Renal cortex interstitium (tissue), 11 donors: ENCODE results near the gene RNU6-7. TPM values are rescaled to one million over a fixed set of nuclear protein-coding genes. Genes with fewer than 3 reads are reported as not detected.

Experiments used
- DNase-seq, 11 donors: peaks; one replicate each; pipeline ENCODE4 v3.0.0-alpha.2; 2013; ENCODE audit warnings: low read depth in 9 of 11, low spot score in 4 of 11; ENCODE audit errors: extremely low read depth in 1 of 11
- polyA plus RNA-seq, 3 donors: library from polyadenylated mRNA; unstranded; fragments of 120-200 nt; gene quantifications; one replicate each; pipeline ENCODE4 v1.2.1, GENCODE V29; 2013; ENCODE audit not compliant: insufficient read length in 3 of 3

Gene RNU6-7
- polyA plus RNA-seq, 3 donors: not detected

DNA sequence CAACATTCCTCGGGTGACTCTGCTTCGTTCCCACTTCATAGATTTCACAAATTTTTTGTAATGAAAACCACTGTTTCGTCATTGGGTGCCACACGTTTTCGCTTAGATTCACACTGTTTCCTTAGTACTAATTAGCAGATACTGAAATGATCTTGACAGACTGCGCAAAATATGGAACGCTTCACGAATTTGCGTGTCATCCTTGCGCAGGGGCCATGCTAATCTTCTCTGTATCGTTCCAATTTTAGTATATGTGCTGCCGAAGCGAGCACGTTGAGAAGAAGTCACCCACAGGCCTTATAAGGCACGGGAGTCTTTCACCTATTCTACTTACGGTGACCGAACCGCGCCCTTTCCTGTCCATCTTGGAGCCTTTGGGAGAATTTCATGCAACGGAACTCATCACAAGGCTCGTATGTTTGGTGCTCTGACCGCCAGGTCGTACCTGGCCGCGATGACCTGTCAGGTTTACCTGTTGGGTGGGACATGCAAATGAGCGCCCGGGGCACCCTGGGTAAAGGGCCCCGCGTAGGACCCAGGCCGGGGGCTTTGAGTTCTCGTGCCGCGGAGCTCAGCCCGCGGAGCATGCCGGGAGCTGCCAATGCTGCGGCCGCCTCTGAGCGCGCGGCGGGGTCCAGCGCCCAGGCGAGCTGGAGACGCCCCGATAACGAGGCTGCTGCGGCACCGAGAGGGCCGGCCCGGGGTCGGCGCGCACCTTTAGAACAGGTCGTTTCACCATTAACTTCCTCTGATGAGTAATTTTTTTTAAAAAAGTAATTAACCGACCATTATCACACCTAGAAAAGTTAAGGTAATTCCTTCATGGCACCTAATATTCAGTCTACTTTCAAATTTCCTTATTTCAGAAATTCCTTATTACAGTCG, 1.4 kb downstream of the RNU6-7 start, which contains the start of gene RNU6-8:
Gene RNU6-8 (minus strand): TSS at position 272 of the 885 bp plus-strand sequence.
- peak; percentile 76 to 93 (median 88) for DNase-seq

DNA sequence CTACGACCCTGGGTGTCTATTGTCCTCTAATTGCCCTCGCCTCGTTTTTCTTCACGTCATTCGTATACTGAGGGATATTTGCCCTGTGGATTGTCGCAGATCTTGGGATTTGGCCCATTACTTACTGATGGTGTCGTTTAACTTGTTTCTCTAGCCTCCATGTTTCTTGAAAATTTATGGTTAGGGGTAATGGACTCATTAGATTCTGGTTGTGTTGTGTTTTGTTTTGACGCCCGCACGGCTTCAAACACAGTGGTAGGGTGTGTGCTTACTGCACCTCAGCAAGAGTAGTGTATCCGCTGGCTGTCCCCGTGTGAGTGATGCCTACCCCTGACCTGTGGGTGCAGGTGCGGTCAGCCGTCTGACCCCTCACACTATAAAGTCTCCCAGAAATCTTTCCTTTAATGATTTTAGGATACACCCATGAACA, 2.1 kb downstream of the RNU6-7 start:
- peak in 4 of 11 donors; percentile 9 to 29 (median 22) for DNase-seq

DNA sequence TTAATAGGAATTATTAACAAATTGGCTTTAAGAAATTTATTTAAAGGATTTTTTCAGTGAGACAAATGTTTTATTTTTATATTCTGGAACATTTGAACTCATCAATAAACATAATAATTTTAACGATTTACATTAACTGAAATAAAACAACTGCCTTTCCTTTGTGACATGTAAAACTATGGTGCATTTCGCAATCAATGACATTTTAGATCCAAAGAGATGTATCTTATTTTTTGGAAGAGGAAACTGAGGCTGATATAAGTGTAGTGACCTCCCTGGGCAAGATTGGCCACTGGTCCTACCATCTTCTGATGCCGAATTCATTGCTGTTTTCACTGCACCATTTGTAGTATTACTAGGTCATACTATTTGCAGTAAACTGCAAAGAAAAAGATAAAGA, 3.7 kb downstream of the RNU6-7 start:
- DNase-seq: no peak

DNA sequence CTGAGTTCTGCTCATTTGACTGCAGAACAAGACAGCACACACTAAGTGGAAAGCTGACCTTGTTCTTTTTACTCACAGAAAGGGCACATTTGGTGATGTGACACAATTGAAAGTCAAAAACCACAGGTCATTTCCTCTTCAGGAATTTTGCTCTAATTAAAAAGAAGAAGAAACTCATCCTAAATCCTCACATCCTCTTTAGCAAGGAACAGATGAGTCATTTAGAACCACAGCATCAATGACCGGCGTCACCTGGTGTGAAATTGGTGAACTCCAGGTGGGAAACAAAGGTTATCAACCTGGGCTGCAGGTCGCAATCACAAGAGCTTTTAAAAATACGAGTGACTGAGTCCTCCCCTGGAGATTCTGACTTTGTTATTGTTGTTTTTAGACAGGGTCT, 4.1 kb downstream of the RNU6-7 start:
- no peak for DNase-seq

DNA sequence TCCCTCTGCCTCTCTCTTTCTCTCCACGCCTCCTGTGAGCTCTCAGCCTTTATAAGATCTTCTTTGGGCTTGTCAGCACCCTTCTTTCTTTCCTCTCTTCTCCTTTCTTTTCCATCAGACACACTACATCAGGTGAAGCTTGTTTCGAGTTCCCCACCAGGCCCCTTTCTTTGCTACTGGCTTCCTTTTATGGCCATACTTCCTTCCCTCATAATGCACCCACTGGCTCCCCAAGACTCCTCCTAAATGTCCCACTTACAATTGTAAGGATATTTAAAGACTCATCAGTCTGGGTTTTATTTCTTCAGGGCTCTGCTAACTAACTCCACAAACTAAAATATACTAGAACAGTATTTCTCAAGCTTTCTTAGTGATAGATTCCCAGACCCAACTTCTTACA, 4.7 kb downstream of the RNU6-7 start:
- no peak for DNase-seq

DNA sequence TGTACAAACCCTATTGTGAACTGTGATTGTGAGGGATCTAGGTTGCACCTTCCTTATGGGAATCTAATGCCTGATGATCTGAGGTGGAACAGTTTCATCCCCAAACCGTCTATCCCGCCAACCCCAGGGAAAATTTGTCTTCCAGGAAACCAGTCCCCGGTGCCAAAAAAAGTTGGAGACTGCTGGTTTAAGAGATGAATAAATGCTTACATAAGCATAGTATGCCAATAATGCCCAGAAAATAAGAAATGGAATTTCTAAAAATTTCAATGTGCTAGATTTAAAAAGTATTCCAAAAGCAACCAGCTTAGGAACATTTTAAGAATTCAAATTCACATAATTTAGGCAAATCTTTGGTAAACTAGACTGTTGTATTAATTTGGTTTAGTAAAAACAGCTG, 6.6 kb downstream of the RNU6-7 start:
- no peak for DNase-seq

DNA sequence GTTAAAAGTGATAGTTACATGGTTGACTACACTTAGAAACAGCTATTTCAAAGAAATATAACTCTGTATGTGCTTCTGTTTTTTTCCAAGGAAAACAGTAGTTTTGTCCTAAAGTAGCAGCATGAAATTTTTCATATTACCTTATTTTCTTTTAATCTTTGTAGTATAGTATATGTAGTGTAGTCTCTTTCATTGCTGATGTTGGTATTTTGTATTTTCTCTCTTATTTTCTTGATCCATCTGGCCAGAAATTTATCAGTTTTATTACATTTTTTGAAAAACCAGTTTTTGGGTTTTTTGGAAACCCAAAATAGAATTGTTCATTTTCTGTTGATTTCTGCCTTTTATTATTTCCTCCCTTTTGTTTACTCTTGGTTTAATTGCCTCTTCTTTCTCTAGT, 7.6 kb downstream of the RNU6-7 start:
- DNase-seq: no peak

DNA sequence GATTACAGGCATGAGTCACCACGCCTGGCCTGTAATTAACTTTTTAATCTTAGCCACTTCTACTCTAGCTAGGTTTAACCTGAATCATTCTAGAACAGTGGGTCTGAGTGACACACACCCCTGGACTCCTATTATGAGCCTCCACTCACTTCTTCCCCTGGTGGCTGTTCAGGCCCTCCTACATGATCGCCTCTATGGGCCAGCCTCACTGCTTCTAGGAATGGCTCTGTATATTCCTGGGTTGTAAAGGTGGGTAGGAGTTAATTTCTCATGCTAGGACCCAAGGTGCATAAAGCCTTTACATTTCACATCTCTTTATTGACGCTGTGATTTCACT, 9.2 kb downstream of the RNU6-7 start:
- DNase-seq: no peak

DNA sequence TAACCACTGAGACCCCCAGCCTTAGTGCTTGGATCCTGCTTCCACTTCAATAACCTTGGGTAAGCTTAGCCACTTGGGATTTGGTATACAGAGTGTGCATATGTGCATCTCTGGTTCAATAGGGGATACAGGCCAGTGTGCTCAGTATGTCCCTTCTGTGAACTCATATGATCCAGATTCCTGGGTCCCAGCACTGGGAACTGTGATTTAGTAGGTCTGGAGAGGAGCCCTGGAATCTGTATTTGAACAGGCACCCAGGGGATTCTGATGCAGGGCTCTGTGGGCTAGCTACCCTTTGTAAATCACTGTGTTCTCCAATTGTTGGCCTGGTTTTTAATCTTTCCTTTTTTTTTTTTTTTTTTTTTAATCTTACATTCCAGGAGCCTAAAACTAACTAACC, 11.0 kb downstream of the RNU6-7 start:
- DNase-seq: no peak

DNA sequence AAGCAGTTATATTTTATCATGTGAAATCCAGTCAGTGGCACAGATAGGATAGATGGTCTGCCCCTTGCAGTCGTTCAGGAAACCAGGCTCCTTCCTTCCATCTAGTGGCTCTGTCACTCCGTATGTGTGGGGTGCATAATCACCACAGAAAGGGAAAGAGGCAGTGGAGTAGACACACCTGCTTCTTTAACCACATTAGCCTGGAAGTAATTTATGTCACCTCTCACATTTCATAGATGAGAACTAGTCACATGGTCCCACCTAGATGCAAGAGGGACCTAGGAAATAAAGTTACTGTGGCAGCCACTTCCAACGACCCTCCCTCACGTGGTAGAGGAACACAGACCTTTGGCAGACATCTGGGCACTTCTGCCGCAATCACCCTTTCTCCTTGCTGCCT, 15.5 kb downstream of the RNU6-7 start:
- DNase-seq: no peak

DNA sequence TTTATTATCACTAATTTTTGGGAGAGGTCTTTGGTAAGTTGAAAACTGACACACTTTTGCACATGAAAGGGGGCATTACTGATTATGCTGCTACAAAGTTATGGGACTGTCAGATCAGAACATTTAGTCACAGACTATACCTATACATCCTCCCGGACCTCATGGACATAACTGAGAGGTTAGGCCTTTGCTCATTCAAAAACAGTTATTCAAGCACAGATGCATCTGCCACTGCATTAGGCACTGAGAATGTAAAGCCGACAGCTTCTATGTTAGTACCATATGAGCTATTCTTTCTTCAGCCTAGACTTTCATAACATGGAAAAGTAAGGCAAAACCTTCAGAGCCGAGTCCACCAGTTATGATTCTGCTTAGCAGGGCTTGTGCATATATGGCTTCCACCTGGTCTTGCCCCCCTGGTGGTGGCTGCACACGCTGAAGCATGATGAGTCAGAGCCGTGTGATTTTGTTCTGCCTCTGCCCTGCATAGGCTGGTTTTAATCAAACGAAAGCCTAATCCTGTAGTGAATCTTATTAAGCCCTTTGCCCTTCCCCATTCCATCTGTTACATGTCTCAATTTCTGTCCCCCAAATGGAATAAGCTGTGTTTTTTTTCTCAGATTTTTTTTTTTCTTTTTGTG, 23.0 kb downstream of the RNU6-7 start:
- no peak for DNase-seq

DNA sequence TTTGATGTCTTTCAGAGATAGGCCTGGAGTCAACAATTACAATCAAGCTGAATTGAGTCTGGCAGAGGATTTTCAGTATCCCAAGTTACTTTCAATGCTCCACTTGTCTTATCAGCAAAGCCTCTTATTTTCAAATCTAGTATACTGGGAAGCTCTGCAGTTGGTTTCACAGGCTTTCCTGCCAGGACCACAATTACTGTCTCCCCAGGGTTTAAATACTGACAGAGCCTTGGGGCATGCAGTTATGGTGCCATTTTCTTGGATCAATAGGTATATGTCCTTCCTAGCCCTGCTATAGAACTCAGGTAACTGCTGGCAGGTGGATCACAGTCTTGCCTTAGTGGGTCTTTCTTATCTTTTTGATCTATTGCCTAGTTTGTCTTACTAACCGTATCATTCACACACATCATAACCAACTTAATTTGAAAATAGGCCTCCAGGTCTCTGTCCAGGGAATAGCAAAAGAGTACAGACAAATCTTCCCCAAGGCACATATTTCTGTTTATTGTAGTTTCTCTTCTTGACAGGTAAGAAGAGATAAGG, 23.6 kb downstream of the RNU6-7 start:
- DNase-seq: no peak

DNA sequence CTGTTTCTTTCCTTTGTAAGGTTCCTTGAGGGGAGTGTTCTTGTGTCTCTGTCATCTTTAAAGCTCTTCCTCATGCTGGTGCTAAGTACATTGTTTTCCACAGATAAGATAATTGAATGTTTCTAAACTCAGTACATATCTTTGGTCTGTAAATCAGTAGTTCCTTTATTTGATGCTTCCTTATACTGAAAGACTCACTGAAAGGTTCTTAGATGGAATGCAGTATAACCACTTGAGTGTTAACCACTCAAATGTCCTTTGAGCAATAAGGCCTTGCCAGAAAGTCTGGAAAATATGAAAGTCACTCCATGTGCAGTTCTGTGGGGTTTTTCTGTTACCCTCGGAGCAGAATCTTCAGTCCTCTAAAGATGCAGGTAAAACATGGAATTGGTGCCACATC, 24.2 kb downstream of the RNU6-7 start:
- no peak for DNase-seq

DNA sequence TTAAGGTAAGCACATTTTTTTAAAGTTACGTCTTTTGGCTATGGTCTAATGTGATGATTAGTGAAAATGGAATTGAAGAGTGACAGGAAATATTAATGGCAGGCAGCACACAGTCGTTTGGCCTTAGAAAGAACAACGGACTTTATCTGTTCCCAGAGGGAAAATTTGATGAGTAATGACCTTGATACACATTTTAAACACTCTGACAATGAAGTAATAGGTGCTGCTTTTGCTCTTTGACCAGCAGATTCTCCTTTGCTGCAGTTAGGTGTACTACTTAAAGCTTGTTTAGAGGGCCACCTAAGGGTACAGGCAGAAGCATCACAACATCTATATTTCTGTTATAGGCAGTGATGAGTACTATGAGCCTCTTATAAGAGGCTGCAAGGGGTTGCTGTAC, 28.3 kb downstream of the RNU6-7 start:
- no peak for DNase-seq

DNA sequence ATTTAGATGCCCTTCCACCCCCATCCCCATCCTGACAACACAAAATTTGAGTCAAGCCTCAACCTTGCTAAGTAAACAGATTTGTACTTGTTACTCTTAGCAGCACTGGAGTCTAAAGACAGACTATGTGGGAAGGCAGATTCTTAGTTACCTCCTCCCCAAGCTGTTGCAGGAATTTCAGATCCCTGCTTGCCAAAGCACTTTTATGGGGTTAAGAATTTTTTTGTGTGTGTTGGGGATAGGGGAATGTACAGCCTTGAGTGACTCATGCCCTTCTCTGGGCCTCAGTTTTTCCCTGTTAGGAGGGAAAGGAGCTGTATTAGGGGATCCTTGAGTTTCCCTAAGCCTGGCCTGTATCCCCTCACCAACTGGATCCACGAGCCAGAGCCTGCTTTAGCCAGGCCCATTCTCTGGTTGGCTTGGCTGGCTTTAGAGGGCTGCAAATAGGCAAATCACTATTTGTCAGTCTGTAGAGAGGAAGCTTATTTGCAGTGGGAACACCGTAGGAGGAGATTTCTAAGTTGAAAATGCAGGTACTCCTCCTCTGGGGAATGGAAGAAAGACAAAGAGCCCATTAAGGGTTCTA, 28.9 kb downstream of the RNU6-7 start:
- no peak for DNase-seq

DNA sequence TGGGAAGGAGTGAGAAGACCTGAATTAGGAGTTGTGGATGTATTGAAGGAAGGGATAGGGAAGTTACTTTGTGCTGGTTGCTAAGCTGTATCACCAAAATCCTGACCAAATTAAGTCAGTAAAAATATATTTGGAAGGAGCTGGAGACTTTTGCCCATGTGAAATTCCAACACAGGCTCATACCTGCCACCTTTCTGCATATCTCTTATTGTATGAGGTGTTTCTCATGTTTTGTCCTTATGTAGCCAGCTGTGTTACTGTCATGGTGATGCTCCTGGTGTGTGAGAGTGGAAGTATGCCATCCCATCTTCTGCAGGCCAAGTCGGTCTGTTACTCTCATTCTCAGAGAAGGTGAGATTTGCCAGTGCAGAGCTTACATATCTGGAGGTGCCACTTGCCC, 30.6 kb downstream of the RNU6-7 start:
- no peak for DNase-seq

DNA sequence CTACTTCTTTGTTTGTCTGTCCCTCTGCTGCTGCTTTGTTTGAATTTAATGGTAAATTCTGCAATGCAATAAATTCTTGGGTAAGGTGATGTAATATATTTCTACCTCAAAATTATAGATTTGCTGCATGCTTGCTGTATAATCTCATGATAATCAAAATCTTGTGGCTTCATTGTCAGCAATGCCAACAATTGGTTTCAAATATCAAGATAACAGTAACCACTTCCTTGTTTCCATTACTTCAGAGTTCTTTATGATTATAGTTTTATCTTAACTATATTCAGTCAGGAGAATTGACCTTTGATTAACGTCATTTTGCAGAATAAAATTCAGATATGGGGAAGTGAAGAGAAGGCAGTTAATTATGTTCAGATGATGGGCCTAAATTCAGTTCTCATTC, 31.4 kb downstream of the RNU6-7 start:
- no peak for DNase-seq

DNA sequence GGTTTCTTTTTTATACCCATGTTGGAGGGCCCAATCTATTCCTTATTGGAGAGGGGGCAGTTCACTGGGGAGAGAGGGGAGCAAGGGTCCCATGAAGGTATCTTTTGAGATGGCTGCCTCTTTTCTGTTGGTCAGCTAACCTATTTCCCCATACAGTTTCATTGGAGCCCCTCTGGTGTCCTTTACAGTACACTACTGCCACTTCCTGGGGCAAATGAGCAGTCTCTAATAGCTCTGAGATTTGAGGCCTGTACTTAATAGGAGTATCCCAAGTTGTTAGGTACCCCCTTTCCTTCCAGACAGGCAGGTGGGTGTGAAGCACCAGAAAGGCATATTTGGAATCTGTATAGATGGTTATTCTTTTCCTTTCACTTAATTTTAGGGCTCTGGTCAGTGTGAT, 42.6 kb downstream of the RNU6-7 start:
- no peak for DNase-seq

DNA sequence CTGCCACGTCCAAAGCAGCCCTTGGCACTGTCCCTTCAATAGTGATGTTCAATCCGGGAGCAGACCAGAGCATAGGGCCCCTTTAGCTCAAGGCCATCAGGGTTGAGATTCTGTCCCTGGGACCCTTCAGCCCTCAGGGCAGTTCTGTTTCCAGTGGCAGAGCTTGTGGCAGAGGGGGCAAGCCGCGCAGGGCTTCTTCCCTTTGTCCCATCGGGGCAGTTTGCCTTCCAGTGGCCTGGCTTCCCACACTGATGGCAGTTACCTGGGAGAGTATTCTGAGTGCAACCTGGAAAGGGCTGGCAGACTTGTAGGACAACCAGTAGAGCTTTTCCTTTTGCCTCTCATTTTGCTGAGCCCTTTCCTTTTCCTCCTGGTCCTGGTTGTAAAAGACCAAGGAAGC, 44.9 kb downstream of the RNU6-7 start:
- DNase-seq: no peak

DNA sequence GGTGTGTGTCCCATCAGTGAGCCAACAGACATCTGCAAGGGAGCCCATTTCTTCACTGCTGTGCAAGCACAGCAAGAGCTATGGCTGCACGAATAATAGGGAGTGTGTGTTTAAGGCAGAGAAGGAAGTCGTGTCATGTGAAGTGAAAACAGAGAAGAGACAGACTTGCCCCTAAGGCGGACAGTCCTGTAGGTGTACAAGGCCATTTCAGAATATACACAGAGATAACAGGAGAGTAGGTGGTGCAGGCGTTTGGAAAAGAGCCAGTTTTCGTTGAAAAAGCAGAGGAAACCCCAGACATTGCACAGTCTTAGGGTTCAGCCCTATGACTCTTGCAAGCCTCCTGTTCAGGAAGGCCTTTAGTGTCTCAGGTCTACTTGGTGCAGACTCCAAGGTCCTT, 47.5 kb downstream of the RNU6-7 start:
- DNase-seq: no peak
